PC-9 (cell line): Measurements from ENCODE around the gene STARD13. TPM values are rescaled to one million over a fixed set of nuclear protein-coding genes. Genes with fewer than 3 reads are reported as not detected.

Source experiments
- BruUV-seq: library from RNA; stranded (reverse); fragments of 400-500 nt; replicated peaks from 2 replicates; lab custom pipeline; 2021; lab: Mats Ljungman, UMichigan
- CTCF ChIA-PET: fragments of 300-600 bp; sonication (Branson Sonifier 250); formaldehyde crosslinking; loops from one replicate; lab custom pipeline; 2022; ENCODE audit warnings: antibody characterized with exemption; lab: Charles Lee
- POLR2A ChIA-PET: fragments of 300-600 bp; sonication (Branson Sonifier 250); formaldehyde crosslinking; loops from one replicate; lab custom pipeline; 2022; ENCODE audit warnings: antibody characterized with exemption; ENCODE audit not compliant: unreplicated experiment; lab: Charles Lee
- DNase-seq, 2 experiments: peaks; one replicate each; pipeline versions ENCODE4 v3.0.0 to v3.0.0-alpha.2; 2015 to 2022; ENCODE audit warnings: mixed read lengths in 1 of 2
- H2AFZ ChIP-seq: fragments of 200-600 bp; sonication (generic); 2 replicates; pipeline ENCODE4 v1.8.1; 2017; ENCODE audit warnings: antibody characterized with exemption
- H3F3A ChIP-seq: fragments of 200-600 bp; sonication (generic); 2 replicates; pipeline ENCODE4 v1.8.1; 2017; ENCODE audit warnings: antibody characterized with exemption, mild to moderate bottlenecking, low read depth; ENCODE audit not compliant: insufficient read depth
- H3K27ac ChIP-seq: fragments of 200-600 bp; sonication (generic); 2 replicates; pipeline ENCODE4 v1.6.1; 2016; ENCODE audit warnings: mixed run types
- H3K27me3 ChIP-seq: fragments of 200-600 bp; sonication (generic); 2 replicates; pipeline ENCODE4 v1.6.1; 2016; ENCODE audit warnings: low read depth, mixed run types; ENCODE audit not compliant: insufficient read depth
- H3K36me3 ChIP-seq: fragments of 200-600 bp; sonication (generic); 2 replicates; pipeline ENCODE4 v1.6.1; 2016; ENCODE audit warnings: low read depth, mixed run types
- H3K4me1 ChIP-seq: fragments of 200-600 bp; sonication (generic); replicated peaks from 2 replicates; pipeline ENCODE4 v1.6.1; 2016; ENCODE audit warnings: mixed run types; ENCODE audit not compliant: insufficient read depth
- H3K4me2 ChIP-seq: fragments of 200-600 bp; sonication (generic); 2 replicates; pipeline ENCODE4 v1.6.1; 2017; ENCODE audit warnings: mixed run types
- H3K4me3 ChIP-seq: fragments of 200-600 bp; sonication (generic); 2 replicates; pipeline ENCODE4 v1.6.1; 2016; ENCODE audit warnings: mixed run types
- H3K79me2 ChIP-seq: fragments of 200-600 bp; sonication (generic); 2 replicates; pipeline ENCODE4 v1.6.1; 2017; ENCODE audit warnings: low read depth, mixed run types
- H3K9me2 ChIP-seq: fragments of 200-600 bp; sonication (generic); 2 replicates; pipeline ENCODE4 v1.8.1; 2017; ENCODE audit warnings: mild to moderate bottlenecking; ENCODE audit not compliant: insufficient read depth
- H3K9me3 ChIP-seq: fragments of 200-600 bp; sonication (generic); 2 replicates; pipeline ENCODE4 v1.8.1; 2016; ENCODE audit warnings: low read depth; ENCODE audit not compliant: insufficient read depth
- H4K20me1 ChIP-seq: fragments of 200-600 bp; sonication (generic); 2 replicates; pipeline ENCODE4 v1.8.1; 2017; ENCODE audit not compliant: insufficient read depth
- CTCF ChIP-seq: fragments of 200-600 bp; sonication (generic); conservative IDR thresholded peaks from 2 replicates; pipeline ENCODE4 v1.6.1; 2017; ENCODE audit warnings: mixed run types, antibody characterized with exemption, mild to moderate bottlenecking, moderate library complexity
- EZH2 ChIP-seq: fragments of 200-600 bp; sonication (generic); IDR thresholded peaks from 2 replicates; pipeline ENCODE4 v1.8.0; 2017; ENCODE audit warnings: antibody characterized with exemption, low read depth
- intact Hi-C: fragments of 100-400 bp; cut with micrococcal nuclease; formaldehyde crosslinking; loops from one replicate; pipeline ENCODE4 v1.10.0; 2022; ENCODE audit not compliant: unreplicated experiment
- total RNA-seq: library from RNA; stranded (reverse); gene quantifications from 2 replicates; pipeline ENCODE4 v1.2.3, GENCODE V29; 2021

Gene STARD13
- total RNA-seq, 1 experiment from 2014 or later = 19.6 TPM

DNA sequence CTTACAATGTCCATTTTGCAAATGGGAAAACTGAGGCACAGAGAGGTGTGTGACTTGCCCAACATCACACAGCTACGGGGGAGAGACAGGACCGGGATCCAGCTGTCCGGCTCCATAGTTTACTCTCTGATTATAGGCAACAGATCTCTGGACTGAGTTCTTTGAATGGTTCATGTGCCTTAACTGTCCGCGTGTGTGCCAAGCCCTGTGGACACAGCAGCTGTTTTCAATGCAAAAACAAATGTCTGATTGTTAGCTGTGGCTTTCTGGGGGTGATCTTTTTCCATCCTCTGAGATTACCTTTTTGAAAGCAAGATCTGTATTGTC, 175.2 kb downstream of the STARD13 start:
- no peak overlapping the region for H3K4me2 ChIP-seq

GRCh38 chr13:33109801-33110200, 175.8 kb downstream of the STARD13 start:
- POLR2A ChIA-PET = no interaction called here
- Histone ChIP-seq H3F3A (no peaks in the 10 kb centered on the region), H3K4me3 (no peak overlapping the region), H3K4me1 (no peaks in the 10 kb centered on the region), H3K27ac (no peak overlapping the region), H3K27me3 (no peaks in the 10 kb centered on the region), H3K9me3 (no peaks in the 10 kb centered on the region), H3K9me2 (no peaks in the 10 kb centered on the region), H4K20me1 (no peaks in the 10 kb centered on the region), H3K36me3 (peaks cover 14% of the 10 kb centered on the region), H3K79me2 (no peaks in the 10 kb centered on the region), H3K4me2 (no peak overlapping the region), H2AFZ (no peak overlapping the region)
- CTCF ChIA-PET = no interaction called here
- BruUV-seq = no TSS peak
- intact Hi-C loops = no loop called here
- TF ChIP-seq EZH2 (no peak), CTCF (no peak)
- DNase-seq = no peak

More for the DNA sequence above, 175.2 kb downstream of the STARD13 start:
- Histone ChIP-seq H3K9me3 (no peaks in the 10 kb centered on the region), H3K4me3 (no peak overlapping the region), H4K20me1 (no peaks in the 10 kb centered on the region), H3K36me3 (peaks cover 18% of the 10 kb centered on the region), H3K79me2 (no peaks in the 10 kb centered on the region), H3K27ac (no peak overlapping the region), H3K27me3 (no peaks in the 10 kb centered on the region), H2AFZ (no peak overlapping the region), H3F3A (no peaks in the 10 kb centered on the region), H3K9me2 (no peaks in the 10 kb centered on the region), H3K4me1 (no peaks in the 10 kb centered on the region)
- intact Hi-C loops = no loop called here
- TF ChIP-seq EZH2 = no peak
- no peak for TF ChIP-seq CTCF
- BruUV-seq = no TSS peak
- no peak for DNase-seq
- ChIA-PET CTCF (no interaction called here), POLR2A (no interaction called here)

GRCh38 chr13:33109271-33109697, 176.3 kb downstream of the STARD13 start:
- no peak for TF ChIP-seq EZH2
- no peak for TF ChIP-seq CTCF
- H3K27ac ChIP-seq = no peak overlapping the region
- no peak overlapping the region for H3K4me3 ChIP-seq
- H3K4me2 ChIP-seq = no peak overlapping the region
- peaks cover 14% of the 10 kb centered on the region for H3K36me3 ChIP-seq
- ChIA-PET CTCF (no interaction called here), POLR2A (no interaction called here)
- no peaks in the 10 kb centered on the region for H4K20me1 ChIP-seq
- H3K9me2 ChIP-seq = no peaks in the 10 kb centered on the region
- H2AFZ ChIP-seq = no peak overlapping the region
- H3K79me2 ChIP-seq = no peaks in the 10 kb centered on the region
- no TSS peak for BruUV-seq
- no peaks in the 10 kb centered on the region for H3K4me1 ChIP-seq
- intact Hi-C loops = no loop called here
- no peaks in the 10 kb centered on the region for H3K27me3 ChIP-seq
- no peaks in the 10 kb centered on the region for H3K9me3 ChIP-seq
- H3F3A ChIP-seq = no peaks in the 10 kb centered on the region
- DNase-seq = no peak
